Mesenchymal stem cell (in vitro differentiated cells and primary cell): ENCODE data around the gene PRKCQ.
A peak's percentile ranks its signal among the peaks of the same experiment; 100 is the strongest.

Source experiments
- DNase-seq: peaks from one replicate; pipeline ENCODE4 v3.0.0-alpha.2; 2013
- H2AFZ ChIP-seq: one replicate; pipeline ENCODE4 v1.6.1; 2013; ENCODE audit warnings: low read depth, mild to moderate bottlenecking, control low read depth, inconsistent platforms, low read length, moderate library complexity
- H2AK5ac ChIP-seq: 2 replicates; pipeline ENCODE4 v1.6.1; 2013; ENCODE audit warnings: low read length, moderate library complexity, mild to moderate bottlenecking, inconsistent platforms; ENCODE audit not compliant: severe bottlenecking
- H2BK120ac ChIP-seq: one replicate; pipeline ENCODE4 v1.6.1; 2013; ENCODE audit warnings: low read depth, mild to moderate bottlenecking, inconsistent platforms, low read length, moderate library complexity
- H2BK12ac ChIP-seq, 2 experiments: one replicate each; pipeline ENCODE4 v1.6.1; 2013; ENCODE audit warnings: inconsistent platforms in 2 of 2, low read length in 2 of 2, mild to moderate bottlenecking in 2 of 2, moderate library complexity in 2 of 2, control low read depth in 1 of 2
- H2BK15ac ChIP-seq: one replicate; pipeline ENCODE4 v1.6.1; 2013; ENCODE audit warnings: mild to moderate bottlenecking, low read depth, inconsistent platforms; ENCODE audit not compliant: poor library complexity, severe bottlenecking
- H2BK5ac ChIP-seq: 2 replicates; pipeline ENCODE4 v1.6.1; 2013; ENCODE audit warnings: low read depth, mild to moderate bottlenecking, low read length, control low read depth, inconsistent platforms; ENCODE audit not compliant: poor library complexity, severe bottlenecking
- H3K14ac ChIP-seq, 2 experiments: one replicate each; pipeline ENCODE4 v1.6.1; 2013; ENCODE audit warnings: inconsistent platforms in 2 of 2, low read length in 2 of 2, control low read depth in 1 of 2, mild to moderate bottlenecking in 1 of 2, moderate library complexity in 1 of 2
- H3K18ac ChIP-seq, 2 experiments: one replicate each; pipeline ENCODE4 v1.6.1; 2013; ENCODE audit warnings: inconsistent platforms in 2 of 2, low read length in 2 of 2, control low read depth in 1 of 2, low read depth in 1 of 2, mild to moderate bottlenecking in 1 of 2
- H3K23ac ChIP-seq, 2 experiments: one replicate each; pipeline ENCODE4 v1.6.1; 2013; ENCODE audit warnings: inconsistent platforms in 2 of 2, low read length in 2 of 2, mild to moderate bottlenecking in 2 of 2, moderate library complexity in 2 of 2, control low read depth in 1 of 2
- H3K27ac ChIP-seq: 2 replicates; pipeline ENCODE4 v1.5.1; 2013; ENCODE audit warnings: mild to moderate bottlenecking, moderate library complexity, low read length, control low read depth, inconsistent platforms; ENCODE audit not compliant: poor library complexity, severe bottlenecking
- H3K27me3 ChIP-seq, 2 experiments: 2 replicates each; pipeline versions ENCODE4 v1.6.1 to v1.7.0; 2013; ENCODE audit warnings: low read length in 2 of 2, mild to moderate bottlenecking in 2 of 2, moderate library complexity in 2 of 2, control low read depth in 1 of 2, inconsistent platforms in 1 of 2; ENCODE audit not compliant: control insufficient read depth in 1 of 2, insufficient read depth in 1 of 2
- H3K36me3 ChIP-seq, 2 experiments: 2 replicates each; pipeline versions ENCODE4 v1.6.1 to v1.7.0; 2013; ENCODE audit warnings: low read length in 2 of 2, control low read depth in 1 of 2, inconsistent platforms in 1 of 2, low read depth in 1 of 2, mild to moderate bottlenecking in 1 of 2; ENCODE audit not compliant: insufficient read depth in 2 of 2, control insufficient read depth in 1 of 2
- H3K4ac ChIP-seq, 2 experiments: one replicate each; pipeline ENCODE4 v1.6.1; 2013; ENCODE audit warnings: inconsistent platforms in 2 of 2, low read length in 2 of 2, mild to moderate bottlenecking in 2 of 2, moderate library complexity in 2 of 2, control low read depth in 1 of 2, low read depth in 1 of 2
- H3K4me1 ChIP-seq: 2 replicates; pipeline ENCODE4 v1.6.1; 2013; ENCODE audit warnings: low read depth, low read length, control low read depth; ENCODE audit not compliant: control insufficient read depth, insufficient read depth
- H3K4me2 ChIP-seq: 2 replicates; pipeline ENCODE4 v1.6.1; 2013; ENCODE audit warnings: low read length, mild to moderate bottlenecking, inconsistent platforms; ENCODE audit not compliant: poor library complexity, severe bottlenecking
- H3K4me3 ChIP-seq, 2 experiments: 2 replicates each; pipeline versions ENCODE4 v1.5.1 to v1.7.0; 2013; ENCODE audit warnings: low read length in 2 of 2, mild to moderate bottlenecking in 2 of 2, control low read depth in 1 of 2, low read depth in 1 of 2; ENCODE audit not compliant: insufficient read depth in 1 of 2
- H3K79me1 ChIP-seq: replicated peaks from 2 replicates; pipeline ENCODE4 v1.6.1; 2013; ENCODE audit warnings: mild to moderate bottlenecking, control low read depth, low read length, inconsistent platforms; ENCODE audit not compliant: poor library complexity, severe bottlenecking
- H3K9ac ChIP-seq: 2 replicates; pipeline ENCODE4 v1.7.0; 2013; ENCODE audit warnings: mild to moderate bottlenecking, low read length, moderate library complexity
- H3K9me3 ChIP-seq: 2 replicates; pipeline ENCODE4 v1.7.0; 2013; ENCODE audit warnings: mild to moderate bottlenecking, low read length; ENCODE audit not compliant: control insufficient read depth
- H4K8ac ChIP-seq: one replicate; pipeline ENCODE4 v1.6.1; 2013; ENCODE audit warnings: inconsistent platforms, mild to moderate bottlenecking, low read length, moderate library complexity
- H4K91ac ChIP-seq: one replicate; pipeline ENCODE4 v1.6.1; 2013; ENCODE audit warnings: mild to moderate bottlenecking, low read length, inconsistent platforms
- WGBS: methylation state at CpG from one replicate; pipeline ENCODE4 v1.1.7; 2013; ENCODE audit warnings: mixed read lengths; 5-methylcytosine and 5-hydroxymethylcytosine counted together

Gene PRKCQ

DNA sequence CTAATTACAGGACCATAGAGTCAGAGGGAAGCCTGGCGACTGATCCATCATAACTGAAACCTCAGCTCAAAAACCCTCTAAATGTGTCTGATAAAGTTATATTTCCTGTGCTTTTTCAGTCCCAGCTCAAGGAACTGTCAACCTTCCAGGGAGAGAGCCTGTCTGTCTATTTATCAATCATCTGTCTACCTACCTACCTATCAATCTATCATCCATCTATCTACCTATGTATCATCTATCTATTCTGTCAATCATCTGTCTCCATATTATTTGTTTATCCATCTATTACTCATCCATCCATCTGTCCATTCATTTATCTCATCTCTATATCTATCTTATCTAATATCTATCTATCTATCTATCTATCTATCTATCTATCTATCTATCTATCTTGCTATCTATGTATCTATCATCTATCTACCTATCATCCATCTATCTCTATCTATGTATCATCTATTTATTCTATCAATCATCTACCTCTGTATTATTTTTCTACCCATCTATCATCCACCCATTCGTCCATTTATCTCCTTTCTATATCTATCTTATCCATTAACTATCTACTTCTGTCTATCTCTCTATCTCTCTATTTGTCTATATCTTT lies 161.4 kb downstream of the PRKCQ start:
- Histone ChIP-seq H3K9ac (no peak overlapping the region), H3K4me2 (no peak overlapping the region), H2AFZ (no peak overlapping the region), H3K27me3 (peaks cover 13 to 27% of the 10 kb centered on the region in 2 experiments), H3K4me1 (no peaks in the 10 kb centered on the region), H2BK120ac (no peak overlapping the region), H2BK5ac (no peak overlapping the region), H3K36me3 (no peaks in the 10 kb centered on the region), H4K91ac (no peak overlapping the region), H3K4ac (no peak overlapping the region), H2AK5ac (no peak overlapping the region), H2BK15ac (no peak overlapping the region), H3K79me1 (no peaks in the 10 kb centered on the region), H2BK12ac (no peak overlapping the region), H3K14ac (no peak overlapping the region), H3K9me3 (no peaks in the 10 kb centered on the region), H3K23ac (no peak overlapping the region), H3K18ac (no peak overlapping the region), H4K8ac (no peak overlapping the region), H3K27ac (no peak overlapping the region), H3K4me3 (no peak overlapping the region)
- DNase-seq: no peak
- WGBS: 78% methylated on average over 2 of the region's 2 CpGs

DNA sequence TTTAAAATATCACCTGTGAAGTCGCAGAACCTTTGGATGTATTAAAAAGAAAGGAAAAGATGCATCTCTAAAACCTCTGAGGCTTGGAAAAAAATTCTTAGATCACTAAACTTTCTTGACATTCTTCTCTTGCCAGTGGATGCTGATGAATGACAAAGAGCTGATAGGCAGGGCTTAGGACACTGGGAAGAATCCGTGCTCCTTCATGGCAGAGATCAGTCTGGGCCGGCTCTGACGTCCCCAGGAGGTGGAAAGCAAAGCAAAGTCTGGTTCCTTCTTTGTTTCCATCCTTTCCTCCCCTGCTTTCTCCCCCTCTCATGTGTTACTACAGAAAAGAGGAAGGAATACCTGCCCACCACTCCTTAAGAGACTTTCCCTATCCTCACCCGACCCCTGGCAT lies 161.9 kb downstream of the PRKCQ start:
- no peak overlapping the region for H4K8ac ChIP-seq
- no peak overlapping the region for H4K91ac ChIP-seq
- H3K27me3 ChIP-seq: peaks cover 16 to 28% of the 10 kb centered on the region in 2 experiments
- no peak overlapping the region for H3K14ac ChIP-seq
- H2BK5ac ChIP-seq: no peak overlapping the region
- H3K36me3 ChIP-seq: no peaks in the 10 kb centered on the region
- H3K23ac ChIP-seq: no peak overlapping the region
- H2BK120ac ChIP-seq: no peak overlapping the region
- no peaks in the 10 kb centered on the region for H3K4me1 ChIP-seq
- no peak overlapping the region for H3K4me3 ChIP-seq
- no peaks in the 10 kb centered on the region for H3K79me1 ChIP-seq
- 54% methylated on average over 4 of the region's 5 CpGs for WGBS
- no peak overlapping the region for H2AK5ac ChIP-seq
- no peak overlapping the region for H2AFZ ChIP-seq
- no peak overlapping the region for H2BK15ac ChIP-seq
- H3K4me2 ChIP-seq: no peak overlapping the region
- H3K9me3 ChIP-seq: no peaks in the 10 kb centered on the region
- H2BK12ac ChIP-seq: no peak overlapping the region
- no peak overlapping the region for H3K9ac ChIP-seq
- H3K4ac ChIP-seq: no peak overlapping the region
- H3K18ac ChIP-seq: no peak overlapping the region
- no peak for DNase-seq
- H3K27ac ChIP-seq: no peak overlapping the region

GRCh38 chr10:6416892-6417512 lies 163.1 kb downstream of the PRKCQ start:
- Histone ChIP-seq H2AFZ (no peak overlapping the region), H3K36me3 (no peaks in the 10 kb centered on the region), H2BK15ac (no peak overlapping the region), H2AK5ac (no peak overlapping the region), H3K4me2 (no peak overlapping the region), H3K79me1 (no peaks in the 10 kb centered on the region), H3K14ac (no peak overlapping the region), H2BK12ac (no peak overlapping the region), H3K9ac (no peak overlapping the region), H3K27me3 (peaks cover 16 to 28% of the 10 kb centered on the region in 2 experiments), H4K91ac (no peak overlapping the region), H3K27ac (no peak overlapping the region), H3K23ac (no peak overlapping the region), H3K4ac (no peak overlapping the region), H3K4me3 (no peak overlapping the region), H3K9me3 (no peaks in the 10 kb centered on the region), H2BK120ac (no peak overlapping the region), H3K4me1 (no peaks in the 10 kb centered on the region), H2BK5ac (no peak overlapping the region), H3K18ac (no peak overlapping the region), H4K8ac (no peak overlapping the region)
- WGBS: 65% methylated on average over 3 of the region's 3 CpGs
- peak; percentile 71 for DNase-seq

GRCh38 chr10:6411436-6411835 lies 168.6 kb downstream of the PRKCQ start:
- H3K27ac ChIP-seq: no peak overlapping the region
- H3K4ac ChIP-seq: no peak overlapping the region
- peaks cover 8 to 11% of the 10 kb centered on the region in 2 experiments for H3K27me3 ChIP-seq
- H2BK5ac ChIP-seq: no peak overlapping the region
- no peak overlapping the region for H3K18ac ChIP-seq
- H4K91ac ChIP-seq: no peak overlapping the region
- H2BK12ac ChIP-seq: no peak overlapping the region
- H3K14ac ChIP-seq: no peak overlapping the region
- 97% methylated on average over 3 of the region's 3 CpGs for WGBS
- H3K23ac ChIP-seq: no peak overlapping the region
- H2AK5ac ChIP-seq: no peak overlapping the region
- H3K9ac ChIP-seq: no peak overlapping the region
- no peak overlapping the region for H3K4me3 ChIP-seq
- H2AFZ ChIP-seq: no peak overlapping the region
- H2BK15ac ChIP-seq: no peak overlapping the region
- no peaks in the 10 kb centered on the region for H3K79me1 ChIP-seq
- H3K36me3 ChIP-seq: no peaks in the 10 kb centered on the region
- no peaks in the 10 kb centered on the region for H3K9me3 ChIP-seq
- H3K4me1 ChIP-seq: no peaks in the 10 kb centered on the region
- no peak for DNase-seq
- no peak overlapping the region for H4K8ac ChIP-seq
- H2BK120ac ChIP-seq: no peak overlapping the region
- H3K4me2 ChIP-seq: no peak overlapping the region
